GDM1 (cell line): Measurements from ENCODE around the gene TMPRSS11D.

Source experiments
- DNase-seq: peaks from one replicate; lab custom pipeline; 2025; lab: John Stamatoyannopoulos, UW

TMPRSS11D gene

DNA sequence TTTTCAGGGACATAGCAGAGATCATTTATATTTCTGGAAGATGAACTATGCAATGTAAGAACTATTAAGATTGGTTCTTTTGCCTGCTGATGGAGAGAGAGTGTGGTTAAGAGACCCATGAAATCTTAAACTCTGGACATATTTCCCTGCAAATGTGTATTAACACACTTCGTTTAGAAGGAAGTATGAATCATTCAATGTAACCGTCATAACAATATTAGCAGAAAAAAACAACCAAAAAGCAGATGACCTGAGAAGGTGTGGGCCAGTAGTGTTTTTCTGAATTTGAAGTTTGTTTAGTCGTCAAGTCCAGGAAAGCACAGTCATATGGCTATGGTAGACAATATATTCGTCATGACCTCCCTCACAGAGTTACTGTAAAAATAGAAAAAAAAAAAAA, 2.5 kb upstream of the TMPRSS11D start:
- no peak for DNase-seq

DNA sequence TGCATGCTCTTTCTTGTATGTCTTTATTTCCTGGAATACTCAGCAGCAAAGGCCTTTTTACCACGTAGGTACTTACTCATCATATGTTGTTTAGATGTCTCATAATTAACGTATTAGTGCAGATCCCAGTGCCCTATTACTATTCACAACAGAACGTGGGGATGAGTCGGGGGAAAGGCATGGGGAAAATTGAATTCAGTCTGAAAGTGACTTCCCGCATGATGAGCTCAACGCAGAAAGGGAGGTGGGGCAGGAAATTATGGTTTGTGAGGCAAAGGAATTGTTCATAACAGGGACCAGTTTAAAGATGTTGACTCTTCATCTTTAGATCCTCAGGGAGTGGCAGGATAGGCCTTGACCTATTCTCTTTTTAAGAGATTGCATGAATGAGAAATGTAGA, 2.0 kb upstream of the TMPRSS11D start:
- no peak for DNase-seq

DNA sequence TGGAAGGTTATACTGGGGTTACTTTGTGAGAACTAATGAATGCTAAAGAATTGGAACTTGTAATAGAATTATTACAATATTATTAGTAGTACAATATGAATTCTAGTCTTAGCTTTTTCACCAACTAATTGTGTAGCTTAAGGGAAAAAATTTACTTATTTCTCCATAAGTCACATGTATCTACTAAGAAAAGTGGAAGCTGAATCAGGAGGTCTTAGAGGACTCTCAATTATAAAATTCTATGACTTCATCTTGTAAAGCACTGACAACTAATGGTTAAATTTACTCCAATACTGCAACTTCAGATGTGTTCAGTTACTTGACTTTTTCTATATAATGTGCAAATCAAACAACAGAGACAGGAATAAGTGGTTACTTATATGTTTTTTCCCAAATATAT, 899 bp upstream of the TMPRSS11D start:
- no peak for DNase-seq

DNA sequence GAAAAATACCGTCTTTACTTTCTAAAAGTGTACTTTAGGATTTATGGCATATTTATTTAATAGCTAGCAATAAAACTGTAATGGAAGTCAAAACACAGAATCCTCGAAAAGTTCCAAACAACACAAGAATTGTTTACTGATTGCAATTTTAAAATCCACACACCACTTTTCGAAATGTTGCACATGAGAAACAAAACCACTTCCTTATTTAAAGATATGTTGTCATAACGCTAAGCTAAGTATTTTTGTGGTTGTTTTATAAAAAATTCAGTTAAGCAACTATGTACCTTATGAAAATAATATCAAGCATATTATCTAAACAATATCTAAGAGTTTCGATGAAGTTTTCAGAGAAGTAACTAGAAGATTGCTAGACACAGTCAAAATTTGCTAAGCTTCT, 344 bp downstream of the TMPRSS11D start:
- no peak for DNase-seq

DNA sequence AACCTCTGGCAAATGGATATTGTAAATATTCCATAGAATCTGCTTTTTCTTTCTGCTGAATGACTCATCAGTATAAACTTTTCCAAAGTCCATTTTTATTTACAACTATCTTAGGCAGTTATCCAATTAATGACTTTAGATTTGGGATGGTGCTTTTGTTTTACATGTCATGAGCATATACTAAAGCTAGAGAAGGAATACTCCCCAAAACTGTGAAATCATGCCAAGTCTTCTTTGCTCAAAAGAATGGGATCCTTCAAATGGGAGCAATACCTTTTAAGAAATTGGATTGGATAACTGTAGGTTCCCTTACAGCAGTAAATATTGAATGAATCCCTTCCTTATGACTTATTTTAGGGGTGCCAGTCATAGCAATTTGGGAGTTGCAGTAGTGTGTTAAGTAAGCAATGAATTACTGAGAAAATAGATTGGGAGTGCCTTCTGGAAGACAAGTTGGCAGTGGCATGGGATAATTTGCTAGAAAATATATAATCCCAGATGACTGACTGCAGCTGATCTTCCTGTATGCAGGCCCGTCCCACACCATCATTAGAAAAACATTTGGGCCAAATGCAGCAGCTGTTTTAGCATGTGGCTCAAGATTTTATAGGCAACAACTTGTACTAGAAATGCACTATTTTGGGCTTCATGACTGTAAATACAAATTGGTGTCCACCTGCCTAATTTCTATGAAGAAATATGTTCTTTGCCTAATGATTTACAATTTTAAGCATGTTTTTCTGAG, 2.8 kb downstream of the TMPRSS11D start:
- no peak for DNase-seq

DNA sequence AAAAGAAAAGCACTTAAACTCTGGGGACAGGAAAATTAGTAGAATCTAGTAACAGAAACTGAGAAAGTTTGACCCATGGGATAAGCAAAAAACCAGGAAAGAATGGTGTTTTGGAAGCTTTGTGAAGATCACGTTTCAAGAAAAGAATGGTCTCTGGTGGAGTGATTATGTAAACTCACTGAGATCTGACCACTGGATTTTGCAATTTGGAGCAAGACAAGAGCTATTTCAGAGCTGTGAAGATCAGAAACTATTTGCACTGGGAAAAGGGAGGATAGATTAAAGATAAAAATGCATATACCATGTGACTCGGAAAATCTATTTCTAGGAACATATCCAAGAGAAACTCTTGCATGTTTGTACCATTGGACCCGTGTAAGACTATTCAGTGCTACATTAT, 4.3 kb downstream of the TMPRSS11D start:
- no peak for DNase-seq

DNA sequence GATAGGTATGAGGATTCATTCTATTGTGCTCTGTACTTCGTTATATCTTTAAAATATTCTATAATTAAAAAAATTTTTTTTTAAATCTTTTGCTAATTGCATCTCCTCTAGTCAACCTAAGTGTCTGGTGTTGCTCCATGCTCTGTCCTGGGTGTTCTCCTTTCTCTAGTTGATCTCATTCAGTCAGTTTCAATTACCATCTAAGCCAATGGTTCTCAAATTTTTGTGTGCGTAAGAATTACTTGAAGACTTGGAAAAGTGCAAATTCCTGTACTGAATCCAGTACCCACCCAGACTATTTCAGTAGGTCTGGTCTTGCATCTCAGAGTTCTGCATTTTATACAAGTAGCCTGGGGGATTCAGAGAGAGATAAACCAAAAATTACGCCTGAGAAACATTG, 6.7 kb downstream of the TMPRSS11D start:
- no peak for DNase-seq

DNA sequence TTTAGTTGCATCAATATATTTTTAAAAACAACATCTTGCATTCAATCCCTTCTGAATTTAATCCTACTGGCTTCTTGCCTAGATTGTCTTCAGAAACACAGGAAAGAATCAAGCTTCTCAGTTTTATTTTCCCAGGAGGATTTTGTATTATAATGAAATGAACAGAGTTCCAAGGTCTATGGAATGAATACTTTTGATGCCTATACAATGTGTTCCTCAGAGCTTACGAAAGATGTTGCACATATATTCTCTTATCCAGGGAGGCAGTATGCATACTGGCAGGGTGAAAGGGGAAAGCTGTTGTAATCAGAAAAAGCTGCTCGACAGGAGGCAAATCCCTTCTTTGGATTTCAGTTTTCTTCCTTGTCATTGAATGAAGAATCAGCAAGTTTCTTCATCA, 8.8 kb downstream of the TMPRSS11D start:
- DNase-seq: no peak

DNA sequence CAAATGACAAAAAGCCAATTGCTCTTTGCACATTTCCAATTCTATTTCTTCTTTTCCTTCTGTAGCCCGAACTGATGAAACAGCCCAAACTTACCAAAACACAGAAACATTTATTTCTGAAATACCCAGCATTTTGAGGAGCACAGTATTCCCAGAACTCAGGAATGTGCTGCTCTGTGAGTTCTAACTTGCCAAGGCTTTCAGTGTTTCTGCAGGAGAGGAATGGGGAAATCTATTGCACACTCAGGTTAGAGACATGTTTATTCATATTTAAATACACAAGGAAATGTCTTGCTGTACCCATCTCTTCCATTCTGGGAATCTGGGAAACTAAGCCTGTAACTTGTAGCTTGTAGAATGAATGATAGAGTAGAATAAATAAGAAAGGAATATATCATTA, 10.7 kb downstream of the TMPRSS11D start:
- no peak for DNase-seq

DNA sequence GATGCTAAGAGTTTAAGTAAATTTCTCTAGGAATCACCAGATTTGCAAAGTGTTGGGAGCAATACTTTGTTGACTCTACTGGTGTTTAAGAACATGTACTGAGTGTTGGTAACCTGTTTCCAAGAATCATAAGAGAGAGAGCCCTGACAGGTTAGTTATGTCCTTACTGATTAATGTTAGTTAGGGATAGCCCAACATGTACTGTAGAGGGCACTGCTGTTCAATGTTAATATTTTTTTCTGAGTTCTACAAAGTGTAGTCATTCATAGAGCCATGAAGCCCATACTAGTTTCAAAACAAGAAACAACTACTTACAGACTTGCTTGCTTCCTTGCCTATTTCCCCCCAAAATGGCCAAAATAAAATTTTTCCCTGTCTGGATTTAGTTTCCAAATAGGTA, 11.9 kb downstream of the TMPRSS11D start:
- DNase-seq: no peak

DNA sequence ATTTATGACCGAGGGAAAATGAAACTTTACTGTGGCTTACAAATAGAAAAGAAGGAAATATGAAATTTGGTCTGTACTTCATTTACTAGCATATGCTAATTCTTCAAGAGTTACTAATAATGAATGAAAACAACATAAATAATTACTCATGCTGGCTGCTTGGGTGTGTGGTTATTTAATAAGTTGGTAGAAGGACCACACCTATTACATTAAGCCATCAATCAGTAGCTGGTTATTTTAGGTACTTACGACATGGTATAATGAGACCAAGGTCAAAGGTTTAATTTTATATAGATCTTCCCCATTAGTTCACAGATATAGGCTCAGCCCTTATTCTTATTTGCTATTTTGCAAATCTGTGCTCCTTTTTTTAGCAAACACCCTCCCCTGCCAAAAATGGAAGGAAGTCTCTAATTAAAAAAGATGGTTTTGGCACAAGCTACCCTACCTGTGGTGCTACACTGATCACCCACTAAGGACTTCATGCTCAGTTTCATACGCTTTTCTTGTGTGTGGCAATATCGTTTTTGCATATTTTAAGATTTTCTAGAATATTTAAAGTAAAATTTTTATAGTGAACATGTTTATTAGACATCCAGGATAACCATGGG, 14.1 kb downstream of the TMPRSS11D start:
- DNase-seq: no peak

DNA sequence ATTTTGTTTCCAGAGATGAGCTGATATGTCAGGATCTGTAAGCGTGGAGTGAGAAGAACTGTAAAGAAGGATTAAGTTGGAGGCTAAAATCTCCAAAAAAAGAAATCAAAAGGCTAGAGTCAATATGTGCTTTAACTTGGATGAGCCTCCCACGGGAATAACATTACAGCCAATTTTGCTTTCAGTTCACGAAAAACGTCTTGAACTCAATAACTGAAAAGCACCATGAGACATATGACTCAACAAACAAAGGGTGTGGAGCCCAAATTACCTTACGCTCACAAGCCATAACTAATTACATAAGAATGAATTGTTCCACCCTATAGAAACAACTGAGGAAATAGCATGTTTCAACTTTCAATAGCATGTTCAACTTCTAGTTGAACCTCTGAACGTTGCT, 22.3 kb downstream of the TMPRSS11D start:
- DNase-seq: no peak

DNA sequence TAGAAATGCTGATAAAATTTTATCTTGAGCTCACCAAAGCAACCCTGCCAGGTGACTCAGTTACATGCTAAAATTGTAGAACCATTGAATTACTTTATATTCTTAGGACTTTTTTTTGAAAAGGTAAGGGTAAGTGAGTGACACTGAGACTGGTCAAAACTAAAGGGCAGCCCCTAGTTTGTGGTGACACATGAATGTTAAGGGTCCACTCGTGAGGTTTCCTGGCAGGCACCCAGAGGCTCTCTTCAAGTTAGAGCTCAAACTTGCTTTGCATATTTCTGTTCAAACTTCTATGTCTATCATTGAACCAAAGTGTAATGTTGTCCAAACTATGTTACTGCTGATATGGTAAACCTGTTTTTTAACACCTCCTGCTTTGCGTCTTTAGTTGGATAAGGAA, 30.5 kb downstream of the TMPRSS11D start:
- DNase-seq: no peak

DNA sequence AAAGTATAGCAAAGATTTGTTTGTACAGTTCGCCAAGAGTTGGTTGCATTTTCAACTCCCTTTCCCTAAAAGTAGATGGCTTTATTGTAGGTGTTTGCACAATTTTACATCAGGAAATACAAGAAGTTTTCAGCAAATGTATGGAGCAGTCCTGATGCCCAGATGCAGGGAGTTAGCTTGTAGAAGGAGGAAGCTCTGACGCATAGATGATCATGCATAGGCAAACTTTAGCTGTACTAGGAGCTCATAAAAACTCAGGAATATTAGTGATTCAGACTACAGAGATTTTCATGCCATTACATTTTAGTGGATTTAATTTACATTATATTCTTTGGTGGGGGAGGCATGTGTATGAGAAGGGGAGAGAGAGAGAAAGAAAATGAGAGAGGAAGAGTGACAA, 62.9 kb downstream of the TMPRSS11D start:
- DNase-seq: no peak

DNA sequence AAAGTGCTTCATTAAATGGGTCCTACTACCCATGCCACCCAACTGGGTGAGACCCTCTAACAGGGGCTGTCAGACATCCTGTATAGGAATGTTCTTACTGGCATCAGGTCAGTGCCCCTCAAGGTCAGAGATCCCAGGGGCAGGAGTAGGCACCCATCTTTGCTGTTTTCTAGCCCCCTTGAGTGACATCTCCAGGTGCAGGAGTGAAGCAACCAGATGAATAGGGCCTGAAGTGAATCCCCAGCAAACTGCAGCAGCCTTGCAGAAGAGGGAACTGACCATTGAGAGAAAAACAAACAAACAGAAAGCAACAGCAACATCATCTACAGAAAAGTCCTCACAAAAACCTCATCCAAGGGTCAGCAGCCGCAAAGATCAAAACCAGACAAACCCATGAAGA, 73.8 kb downstream of the TMPRSS11D start:
- DNase-seq: no peak

DNA sequence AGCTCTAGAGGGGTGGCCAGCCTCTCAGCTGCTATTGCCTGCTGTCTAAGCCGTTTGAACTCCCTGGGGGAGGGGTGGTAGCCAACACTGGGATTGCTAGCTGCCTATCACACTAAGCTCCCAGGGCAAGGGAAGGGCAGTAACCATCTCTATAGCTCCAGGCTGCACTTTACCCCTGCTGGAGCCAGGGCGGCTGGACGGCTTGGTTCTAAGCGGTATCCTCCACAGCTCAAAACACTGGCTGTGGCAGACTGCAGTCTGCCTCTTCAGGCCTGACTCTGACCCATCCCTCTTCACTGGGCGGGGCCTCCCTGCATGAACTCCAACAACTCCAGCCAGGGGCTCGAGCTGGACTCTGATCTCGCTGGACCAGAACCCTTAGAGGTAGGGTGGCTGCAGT, 74.3 kb downstream of the TMPRSS11D start:
- DNase-seq: no peak

DNA sequence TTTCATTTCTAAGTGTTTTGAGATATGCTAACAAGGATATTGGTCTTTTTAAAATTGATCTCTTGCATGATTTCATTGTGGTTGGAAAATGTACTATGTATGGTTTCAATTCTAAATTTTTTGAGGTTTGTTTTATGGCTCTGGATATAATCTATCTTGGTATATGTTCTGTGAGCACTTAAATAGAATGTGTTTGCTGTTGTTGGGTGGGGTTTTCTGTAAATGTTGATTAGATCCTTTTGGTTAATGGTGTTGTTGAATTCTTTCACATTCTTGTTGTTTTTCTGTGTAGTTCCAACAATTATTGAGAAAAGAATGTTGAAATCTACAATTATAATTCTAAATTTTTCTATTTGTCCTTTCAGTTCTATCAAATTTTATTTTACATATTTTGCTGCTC, 87.0 kb downstream of the TMPRSS11D start:
- no peak for DNase-seq

DNA sequence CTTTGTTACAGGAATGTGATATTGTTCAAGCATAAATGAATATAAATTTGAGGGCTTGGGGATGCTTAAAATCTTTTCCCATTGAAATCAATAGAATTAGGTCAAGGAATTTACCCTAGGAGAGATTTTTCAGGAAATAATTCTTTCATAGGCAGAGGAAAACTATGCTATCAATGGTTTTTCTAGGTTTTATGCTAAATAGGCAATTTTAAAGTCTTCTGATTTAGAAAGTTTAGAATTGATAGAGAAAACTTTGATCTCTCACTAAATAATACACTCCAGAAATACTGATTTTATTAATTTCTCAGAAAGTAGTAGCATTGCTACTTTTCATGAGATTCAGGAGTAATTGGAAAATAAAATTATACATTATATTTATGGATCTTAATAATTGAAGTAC, 93.1 kb downstream of the TMPRSS11D start:
- DNase-seq: no peak

DNA sequence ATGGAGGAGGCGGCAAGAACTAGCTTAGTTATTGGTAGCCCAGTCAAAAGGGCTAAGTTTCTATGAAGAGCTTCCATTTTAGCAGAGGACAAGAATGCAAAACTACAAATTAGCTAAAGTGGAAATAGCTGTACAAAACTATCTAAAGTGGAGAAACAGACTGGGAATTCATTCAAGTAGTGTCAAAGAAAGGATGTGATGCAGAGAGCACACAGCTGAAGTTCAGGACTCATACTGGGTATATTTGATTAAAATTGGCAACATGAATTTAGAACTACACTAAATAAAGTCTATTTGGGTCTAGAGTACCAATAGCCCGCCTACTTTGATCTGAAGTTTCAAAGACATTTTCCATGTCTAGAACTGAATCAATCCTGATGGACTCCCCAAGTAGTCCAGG, 96.5 kb downstream of the TMPRSS11D start:
- no peak for DNase-seq

DNA sequence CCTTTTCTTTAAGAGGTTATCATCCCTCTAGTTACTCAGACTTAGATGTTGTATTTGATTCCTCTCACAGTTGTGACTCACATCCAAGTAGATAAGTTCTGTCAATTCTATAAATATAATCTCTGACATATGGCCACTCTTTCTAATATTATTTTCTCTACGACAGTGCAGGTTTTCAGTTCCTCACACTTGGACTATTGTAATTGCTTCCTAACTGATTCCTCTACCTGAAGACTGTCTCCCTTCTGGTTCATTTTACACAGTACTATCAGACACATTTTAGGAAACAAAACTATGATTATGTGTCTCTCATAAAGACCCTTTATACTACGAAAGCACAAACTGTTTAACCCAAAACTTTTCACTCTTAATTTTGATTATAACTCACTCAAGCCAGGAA, 98.3 kb downstream of the TMPRSS11D start:
- no peak for DNase-seq

DNA sequence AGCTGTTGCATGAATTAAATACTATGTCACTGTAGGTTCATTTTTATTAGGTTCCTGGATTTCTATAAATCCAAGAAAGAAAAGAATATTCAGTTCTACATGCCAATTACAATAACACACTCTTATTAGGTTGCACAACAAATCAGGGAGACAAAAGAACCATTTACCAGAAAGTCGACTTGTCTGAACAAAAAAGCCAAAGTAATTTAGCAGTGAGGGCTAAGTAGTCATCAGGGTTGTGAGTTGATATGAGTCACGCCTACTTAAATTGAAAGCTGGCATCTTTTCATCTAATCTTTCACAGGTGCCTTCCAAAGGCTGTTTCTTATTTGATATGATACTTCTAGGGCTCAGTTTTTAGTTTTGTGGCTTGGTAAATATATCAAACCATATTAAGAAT, 104.2 kb downstream of the TMPRSS11D start:
- no peak for DNase-seq

DNA sequence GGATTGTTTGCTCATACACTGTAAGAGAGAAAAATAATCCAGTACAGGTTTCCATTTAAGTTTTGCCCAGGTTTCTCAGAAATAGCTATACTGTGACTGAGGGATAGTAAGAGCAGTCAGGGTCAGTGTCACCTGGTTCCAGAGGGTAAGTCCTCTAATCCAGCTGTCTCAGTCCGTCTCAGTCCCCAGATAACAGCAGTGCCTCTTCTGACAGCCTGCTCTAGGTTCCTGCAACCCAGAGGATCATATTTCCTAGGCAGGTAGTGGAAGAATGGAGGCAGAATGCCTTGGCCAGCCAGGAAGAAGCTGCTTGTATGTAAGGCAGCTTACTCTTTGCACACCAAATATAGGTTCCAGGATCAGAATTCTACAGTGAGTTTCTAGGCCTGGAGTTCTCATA, 107.1 kb downstream of the TMPRSS11D start:
- no peak for DNase-seq
